H1 (cell line): ENCODE measurements around the gene SLC25A24. TPM values are rescaled to one million over a fixed set of nuclear protein-coding genes. Genes with fewer than 3 reads are reported as not detected.

ENCODE experiments used
- CTCF ChIA-PET: fragments of 300-600 bp; sonication (Branson Sonifier 250); formaldehyde crosslinking; loops from one replicate; lab custom pipeline; 2021; ENCODE audit not compliant: partially characterized antibody; lab: Charles Lee
- POLR2A ChIA-PET: fragments of 300-600 bp; sonication (Branson Sonifier 250); formaldehyde crosslinking; loops from one replicate; lab custom pipeline; 2021; ENCODE audit warnings: inconsistent platforms; ENCODE audit not compliant: partially characterized antibody; lab: Charles Lee
- DNase-seq, 2 experiments: peaks; one replicate each; pipeline versions ENCODE4 v3.0.0 to v3.0.0-alpha.2; 2010 to 2022; ENCODE audit warnings: low spot score in 2 of 2, low read depth in 1 of 2, mixed read lengths in 1 of 2
- FAIRE-seq: peaks from 2 replicates; lab custom pipeline; 2011; peaks lifted over from hg19 to GRCh38; lab: Jason Lieb, UNC
- H2AFZ ChIP-seq: 2 replicates; pipeline ENCODE4 v1.8.1; 2012; ENCODE audit warnings: low read length, inconsistent platforms
- H2AK5ac ChIP-seq: 2 replicates; pipeline ENCODE4 v1.6.1; 2013; ENCODE audit warnings: low read depth, low read length
- H2BK120ac ChIP-seq: replicated peaks from 2 replicates; pipeline ENCODE3; 2013; ENCODE audit warnings: low read depth, low read length, inconsistent platforms
- H2BK12ac ChIP-seq: 2 replicates; pipeline ENCODE4 v1.6.1; 2013; ENCODE audit warnings: low read depth, low read length
- H2BK15ac ChIP-seq: 2 replicates; pipeline ENCODE4 v1.6.1; 2013; ENCODE audit warnings: low read length
- H2BK20ac ChIP-seq: 2 replicates; pipeline ENCODE4 v1.6.1; 2013; ENCODE audit warnings: low read length
- H2BK5ac ChIP-seq: 2 replicates; pipeline ENCODE4 v1.6.1; 2013; ENCODE audit warnings: low read depth, low read length
- H3K14ac ChIP-seq: 2 replicates; pipeline ENCODE4 v1.6.1; 2013; ENCODE audit warnings: inconsistent platforms; ENCODE audit not compliant: insufficient read length
- H3K18ac ChIP-seq: 2 replicates; pipeline ENCODE4 v1.6.1; 2013; ENCODE audit warnings: low read length; ENCODE audit errors: extremely low read depth
- H3K23ac ChIP-seq: 2 replicates; pipeline ENCODE4 v1.6.1; 2013; ENCODE audit warnings: inconsistent platforms; ENCODE audit not compliant: insufficient read length
- H3K23me2 ChIP-seq: 2 replicates; pipeline ENCODE4 v1.6.1; 2013; ENCODE audit warnings: low read depth, low read length
- H3K27ac ChIP-seq: 2 replicates; pipeline ENCODE4 v1.6.1; 2011; ENCODE audit warnings: low read depth, low read length, inconsistent platforms
- H3K27me3 ChIP-seq, 4 experiments: replicated peaks in 1 of 4; 1 replicate in 1 of 4; 2 replicates in 3 of 4; pipeline versions ENCODE4 v1.6.1 to v1.8.1; 2011 to 2013; ENCODE audit warnings: low read length in 3 of 4, mild to moderate bottlenecking in 3 of 4, inconsistent platforms in 2 of 4, mixed read lengths in 2 of 4, moderate library complexity in 1 of 4; ENCODE audit not compliant: control insufficient read depth in 3 of 4, insufficient read depth in 3 of 4; ENCODE audit errors: extremely low read depth in 1 of 4
- H3K36me3 ChIP-seq, 4 experiments: 2 replicates each; pipeline versions ENCODE4 v1.6.1 to v1.8.1; 2011 to 2013; ENCODE audit warnings: mild to moderate bottlenecking in 4 of 4, low read length in 3 of 4, moderate library complexity in 2 of 4, control low read depth in 1 of 4, inconsistent platforms in 1 of 4; ENCODE audit not compliant: insufficient read depth in 4 of 4, control insufficient read depth in 2 of 4
- H3K4ac ChIP-seq: replicated peaks from 2 replicates; pipeline ENCODE3; 2013; ENCODE audit warnings: low read length, low read depth, mixed read lengths, inconsistent platforms; ENCODE audit not compliant: insufficient read length
- H3K4me1 ChIP-seq, 4 experiments: replicated peaks in 1 of 4; 1 replicate in 1 of 4; 2 replicates in 3 of 4; pipeline versions ENCODE4 v1.6.1 to v1.8.1; 2011 to 2013; ENCODE audit warnings: low read length in 3 of 4, inconsistent platforms in 2 of 4, mixed read lengths in 1 of 4; ENCODE audit not compliant: insufficient read depth in 4 of 4, control insufficient read depth in 3 of 4
- H3K4me2 ChIP-seq, 2 experiments: 2 replicates each; pipeline versions ENCODE4 v1.6.1 to v1.8.1; 2011 to 2013; ENCODE audit warnings: low read depth in 2 of 2, low read length in 2 of 2, control low read depth in 1 of 2, inconsistent platforms in 1 of 2, mild to moderate bottlenecking in 1 of 2; ENCODE audit not compliant: insufficient read depth in 1 of 2
- H3K4me3 ChIP-seq, 4 experiments: fragments of 200-600, 300-600 bp in 1 of 4; sonication (generic), shearing (Covaris generic), sonication (Bioruptor Twin) in 1 of 4; 2 replicates each; pipeline versions ENCODE4 v1.5.1 to v1.8.1; 2011 to 2016; ENCODE audit warnings: low read length in 4 of 4, low read depth in 3 of 4, control low read depth in 2 of 4, inconsistent platforms in 2 of 4, mild to moderate bottlenecking in 2 of 4, mixed read lengths in 1 of 4, moderate library complexity in 1 of 4; ENCODE audit not compliant: insufficient read depth in 2 of 4; ENCODE audit errors: extremely low read depth in 1 of 4
- H3K56ac ChIP-seq: replicated peaks from 2 replicates; pipeline ENCODE3; 2013; ENCODE audit warnings: low read depth, mild to moderate bottlenecking, mixed read lengths, low read length, inconsistent platforms; ENCODE audit not compliant: insufficient read length
- H3K79me1 ChIP-seq: 2 replicates; pipeline ENCODE4 v1.6.1; 2013; ENCODE audit warnings: low read depth, low read length, control low read depth
- H3K79me2 ChIP-seq, 2 experiments: 2 replicates each; pipeline versions ENCODE4 v1.6.1 to v1.8.1; 2012 to 2013; ENCODE audit warnings: low read length in 2 of 2, mild to moderate bottlenecking in 2 of 2, inconsistent platforms in 1 of 2; ENCODE audit not compliant: insufficient read depth in 2 of 2, control insufficient read depth in 1 of 2
- H3K9ac ChIP-seq, 4 experiments: replicated peaks in 1 of 4; 1 replicate in 1 of 4; 2 replicates in 3 of 4; pipeline versions ENCODE4 v1.6.1 to v1.8.1; 2011 to 2013; ENCODE audit warnings: low read depth in 3 of 4, low read length in 3 of 4, control low read depth in 2 of 4, mild to moderate bottlenecking in 2 of 4, moderate library complexity in 2 of 4, inconsistent platforms in 1 of 4; ENCODE audit errors: extremely low read depth in 1 of 4
- H3K9me3 ChIP-seq, 2 experiments: 2 replicates each; pipeline versions ENCODE4 v1.6.1 to v1.8.1; 2012 to 2013; ENCODE audit warnings: mild to moderate bottlenecking in 2 of 2, moderate library complexity in 2 of 2, control low read depth in 1 of 2, inconsistent platforms in 1 of 2, low read depth in 1 of 2, low read length in 1 of 2, mixed read lengths in 1 of 2; ENCODE audit not compliant: insufficient read depth in 2 of 2
- H4K20me1 ChIP-seq, 2 experiments: replicated peaks in 1 of 2; 2 replicates each; pipeline versions ENCODE3 to v1.8.1; 2011 to 2013; ENCODE audit warnings: inconsistent platforms in 2 of 2, low read length in 2 of 2, mild to moderate bottlenecking in 1 of 2; ENCODE audit not compliant: insufficient read depth in 2 of 2, control insufficient read depth in 1 of 2
- H4K5ac ChIP-seq: 2 replicates; pipeline ENCODE4 v1.6.1; 2013; ENCODE audit warnings: low read length, low read depth, mixed read lengths, inconsistent platforms; ENCODE audit not compliant: insufficient read length
- H4K8ac ChIP-seq: 2 replicates; pipeline ENCODE4 v1.8.0; 2013; ENCODE audit warnings: mild to moderate bottlenecking, moderate library complexity, low read length, inconsistent platforms; ENCODE audit not compliant: insufficient read depth; ENCODE audit errors: extremely low read depth
- H4K91ac ChIP-seq: replicated peaks from 2 replicates; pipeline ENCODE3; 2013; ENCODE audit warnings: low read length, mixed read lengths, inconsistent platforms; ENCODE audit not compliant: insufficient read length
- BRCA1 ChIP-seq: IDR thresholded peaks from 2 replicates; pipeline ENCODE4 v1.6.1; 2012; ENCODE audit warnings: low read depth, low read length, improper control_type of control experiment
- GABPA ChIP-seq: IDR thresholded peaks from 2 replicates; pipeline ENCODE4 v1.6.1; 2011; ENCODE audit warnings: mild to moderate bottlenecking, low read length, moderate library complexity, borderline replicate concordance; ENCODE audit not compliant: insufficient read depth
- JUND ChIP-seq: IDR thresholded peaks from 2 replicates; pipeline ENCODE4 v1.6.1; 2011; ENCODE audit warnings: mild to moderate bottlenecking, improper control_type of control experiment, low read length
- POLR2A ChIP-seq, 2 experiments: IDR thresholded peaks; 1 replicate in 1 of 2; 2 replicates in 1 of 2; pipeline ENCODE4 v1.6.1; 2011; ENCODE audit warnings: low read depth in 2 of 2, low read length in 2 of 2, mild to moderate bottlenecking in 2 of 2; ENCODE audit errors: control extremely low read depth in 1 of 2
- RBBP5 ChIP-seq: IDR thresholded peaks from 2 replicates; pipeline ENCODE4 v1.7.1; 2012; ENCODE audit warnings: low read depth, mild to moderate bottlenecking, inconsistent platforms, low read length, moderate library complexity, borderline replicate concordance
- SP1 ChIP-seq: IDR thresholded peaks from 2 replicates; pipeline ENCODE4 v1.6.1; 2011; ENCODE audit warnings: low read depth, low read length
- WGBS, 2 experiments: shearing (Covaris generic) in 1 of 2; methylation state at CpG; one replicate each; pipeline versions ENCODE4 v1.1.6 to v1.1.7; 2013 to 2015; ENCODE audit warnings: low lambda C conversion rate in 2 of 2, mixed read lengths in 2 of 2, inconsistent platforms in 1 of 2, low coverage in 1 of 2, missing lambda C conversion rate in 1 of 2; ENCODE audit not compliant: insufficient replicate concordance in 2 of 2, insufficient coverage in 1 of 2, insufficient read length in 1 of 2; ENCODE audit errors: extremely low coverage in 1 of 2, missing lambda C conversion rate in 1 of 2; 5-methylcytosine and 5-hydroxymethylcytosine counted together
- polyA plus RNA-seq, 7 experiments: library from polyadenylated mRNA; depleted of rRNA in 3 of 7; stranded (reverse) in 5 of 7; unstranded in 2 of 7; fragments of >200 nt in 5 of 7; fragments of 200-250 nt in 2 of 7; gene quantifications; 1 replicate in 5 of 7; 2 replicates in 1 of 7; 4 replicates in 1 of 7; pipeline versions ENCODE4 v1.2.1 to v1.2.3, GENCODE V29; 2011 to 2013; ENCODE audit warnings: missing spikeins in 2 of 7, mixed read lengths in 2 of 7
- total RNA-seq: library from RNA; stranded (reverse); fragmentation: NEBNext Ultra II Directional; extraction: Animal tissue kit (Norgen Biotek cat#: 25700); gene quantifications from 2 replicates; pipeline ENCODE4 v1.2.1, GENCODE V29; 2021
- TF ChIP-seq, protein P1 (sequence below): IDR thresholded peaks from 2 replicates; pipeline ENCODE4 v1.6.1; 2012; ENCODE audit warnings: inconsistent platforms
- TF ChIP-seq, protein P2 (sequence below): IDR thresholded peaks from 2 replicates; pipeline ENCODE4 v1.6.1; 2011; ENCODE audit warnings: low read length, improper control_type of control experiment

SLC25A24 gene
- total and polyA plus RNA-seq, 2 of the 8 experiments (the other 6 are each of a cell fraction or from before 2014, with no cell fraction given): 13.6 to 40.6 TPM

GRCh38 chr1:108152782-108153222, 47.3 kb downstream of the SLC25A24 start:
- Histone ChIP-seq H4K20me1 (no peaks in the 10 kb centered on the region), H3K56ac (no peak overlapping the region), H3K27ac (no peak overlapping the region), H2BK120ac (no peak overlapping the region), H3K23me2 (no peaks in the 10 kb centered on the region), H2BK20ac (no peak overlapping the region), H3K4ac (no peak overlapping the region), H3K9ac (no peak overlapping the region), H2AFZ (no peak overlapping the region), H2BK12ac (no peak overlapping the region), H3K4me2 (no peak overlapping the region), H3K27me3 (no peaks in the 10 kb centered on the region), H2BK15ac (no peak overlapping the region), H2AK5ac (no peak overlapping the region), H3K79me1 (no peaks in the 10 kb centered on the region), H4K8ac (no peak overlapping the region), H4K5ac (no peak overlapping the region), H4K91ac (no peak overlapping the region), H3K9me3 (no peaks in the 10 kb centered on the region), H3K14ac (no peak overlapping the region), H3K4me3 (no peak overlapping the region), H3K79me2 (no peaks in the 10 kb centered on the region), H3K4me1 (no peaks in the 10 kb centered on the region), H2BK5ac (no peak overlapping the region), H3K23ac (no peak overlapping the region), H3K18ac (no peak overlapping the region), H3K36me3 (peaks cover 0 to 24% (median 8%) of the 10 kb centered on the region in 4 experiments; a peak in 6 of 8 replicates)
- no peak for TF ChIP-seq POLR2A (IDR thresholded peaks at IDR 0.05; ENCODE audit: control extremely low read depth in 1 of 2, low read depth in 2 of 2, low read length in 2 of 2)
- TF ChIP-seq, protein P1, sequence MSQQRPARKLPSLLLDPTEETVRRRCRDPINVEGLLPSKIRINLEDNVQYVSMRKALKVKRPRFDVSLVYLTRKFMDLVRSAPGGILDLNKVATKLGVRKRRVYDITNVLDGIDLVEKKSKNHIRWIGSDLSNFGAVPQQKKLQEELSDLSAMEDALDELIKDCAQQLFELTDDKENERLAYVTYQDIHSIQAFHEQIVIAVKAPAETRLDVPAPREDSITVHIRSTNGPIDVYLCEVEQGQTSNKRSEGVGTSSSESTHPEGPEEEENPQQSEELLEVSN: no peak
- no peak for TF ChIP-seq GABPA
- TF ChIP-seq RBBP5: no peak
- TF ChIP-seq SP1: no peak
- TF ChIP-seq, protein P2, sequence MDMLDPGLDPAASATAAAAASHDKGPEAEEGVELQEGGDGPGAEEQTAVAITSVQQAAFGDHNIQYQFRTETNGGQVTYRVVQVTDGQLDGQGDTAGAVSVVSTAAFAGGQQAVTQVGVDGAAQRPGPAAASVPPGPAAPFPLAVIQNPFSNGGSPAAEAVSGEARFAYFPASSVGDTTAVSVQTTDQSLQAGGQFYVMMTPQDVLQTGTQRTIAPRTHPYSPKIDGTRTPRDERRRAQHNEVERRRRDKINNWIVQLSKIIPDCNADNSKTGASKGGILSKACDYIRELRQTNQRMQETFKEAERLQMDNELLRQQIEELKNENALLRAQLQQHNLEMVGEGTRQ: no peak
- TF ChIP-seq JUND: no peak
- no peak for TF ChIP-seq BRCA1
- DNase-seq (no peak), FAIRE-seq (no peak)
- POLR2A ChIA-PET: no interaction called here
- CTCF ChIA-PET: interaction anchor here (2.2 kb wide), 1 partner anchor 371 kb away, joined by 7 read pairs; no protein-coding TSS in a partner anchor
- WGBS, 2 experiments: 90% methylated on average over 1 of the region's 1 CpG; no CpG with 5 or more reads in 1 of the 2 experiments
